GM03348 (cell line): ENCODE data around the gene CTCFL.
A peak's percentile ranks its signal among the peaks of the same experiment; 100 is the strongest.
"Not testable (repeated sequence)": the region's sequence is repeated elsewhere in the genome, so short reads cannot be mapped to it uniquely, and the experiment has no call there.

Experiments used
- DNase-seq: peaks from one replicate; pipeline ENCODE4 v3.0.0; 2012; ENCODE audit warnings: low spot score

The CTCFL gene

GRCh38 chr20:57536120-57536708 lies 11.3 kb upstream of the CTCFL start:
- DNase-seq: no peak

- no peak for DNase-seq
These were observed 10.4 kb upstream of the CTCFL start for GRCh38 chr20:57535297-57535696.

- DNase-seq: no peak
These were observed 7.2 kb upstream of the CTCFL start for GRCh38 chr20:57532104-57532503.

GRCh38 chr20:57530327-57530981 lies 5.5 kb upstream of the CTCFL start:
- no peak for DNase-seq

GRCh38 chr20:57529810-57530209 lies 4.9 kb upstream of the CTCFL start:
- no peak for DNase-seq

GRCh38 chr20:57529160-57529585 lies 4.2 kb upstream of the CTCFL start:
- no peak for DNase-seq

- no peak for DNase-seq
These were observed 3.2 kb upstream of the CTCFL start for GRCh38 chr20:57528148-57528547.

- DNase-seq: no peak
These were observed 2.8 kb upstream of the CTCFL start for GRCh38 chr20:57527728-57528127.

- DNase-seq: no peak
These were observed 2.0 kb upstream of the CTCFL start for GRCh38 chr20:57526885-57527460.

- DNase-seq: no peak
These were observed 1.3 kb upstream of the CTCFL start for GRCh38 chr20:57526087-57526884.

GRCh38 chr20:57525328-57526086 lies 567 bp upstream of the CTCFL start:
- DNase-seq: no peak

- DNase-seq: no peak
These were observed 1.2 kb downstream of the CTCFL start for GRCh38 chr20:57523782-57524181.

GRCh38 chr20:57522380-57523140 lies 2.4 kb downstream of the CTCFL start:
- DNase-seq: no peak

- no peak for DNase-seq
These were observed 7.0 kb downstream of the CTCFL start for GRCh38 chr20:57517904-57518303.

- peak; percentile 87 for DNase-seq
These were observed 10.6 kb downstream of the CTCFL start for GRCh38 chr20:57514273-57514751.

- DNase-seq: no peak
These were observed 11.7 kb downstream of the CTCFL start for GRCh38 chr20:57513199-57513598.

GRCh38 chr20:57512432-57512831 lies 12.5 kb downstream of the CTCFL start:
- DNase-seq: no peak

- DNase-seq: not testable (repeated sequence)
These were observed 13.2 kb downstream of the CTCFL start for GRCh38 chr20:57511709-57512108.

GRCh38 chr20:57509665-57510237 lies 15.2 kb downstream of the CTCFL start:
- DNase-seq: peak; percentile 70

- DNase-seq: no peak
These were observed 16.1 kb downstream of the CTCFL start for GRCh38 chr20:57508831-57509230.

GRCh38 chr20:57508381-57508780 lies 16.6 kb downstream of the CTCFL start:
- no peak for DNase-seq
